ENCODE results near the gene QKI. TPM values are rescaled to one million over a fixed set of nuclear protein-coding genes. Genes with fewer than 3 reads are reported as not detected.
A peak's percentile ranks its signal among the peaks of the same experiment; 100 is the strongest.

The QKI gene
- total RNA-seq, 2 donors from 2014 or later: 366 to 434 TPM

DNA sequence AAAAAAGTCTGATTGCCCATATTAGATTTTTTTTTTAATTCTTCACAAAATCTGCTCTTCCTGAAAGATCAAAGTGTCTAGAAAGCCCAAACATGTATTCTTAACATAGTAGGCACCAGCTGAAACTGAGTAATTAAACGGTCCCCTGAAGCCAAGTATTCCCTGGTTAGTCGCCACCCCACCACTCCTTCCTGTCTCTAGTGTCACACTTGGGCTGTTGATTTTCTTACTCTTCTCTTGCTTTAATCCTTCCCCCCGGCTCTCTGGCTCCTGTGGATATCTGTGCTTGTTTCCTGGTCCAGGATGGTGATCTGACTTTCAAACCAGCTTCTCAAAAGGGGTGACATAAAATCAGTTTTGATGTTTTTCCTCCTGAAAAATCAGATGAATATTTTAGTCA, 162.9 kb downstream of the QKI start:
- Histone ChIP-seq H3K4me3 (no peak overlapping the region), H3K4me1 (peaks cover 0 to 26% of the 10 kb centered on the region in 2 donors)

DNA sequence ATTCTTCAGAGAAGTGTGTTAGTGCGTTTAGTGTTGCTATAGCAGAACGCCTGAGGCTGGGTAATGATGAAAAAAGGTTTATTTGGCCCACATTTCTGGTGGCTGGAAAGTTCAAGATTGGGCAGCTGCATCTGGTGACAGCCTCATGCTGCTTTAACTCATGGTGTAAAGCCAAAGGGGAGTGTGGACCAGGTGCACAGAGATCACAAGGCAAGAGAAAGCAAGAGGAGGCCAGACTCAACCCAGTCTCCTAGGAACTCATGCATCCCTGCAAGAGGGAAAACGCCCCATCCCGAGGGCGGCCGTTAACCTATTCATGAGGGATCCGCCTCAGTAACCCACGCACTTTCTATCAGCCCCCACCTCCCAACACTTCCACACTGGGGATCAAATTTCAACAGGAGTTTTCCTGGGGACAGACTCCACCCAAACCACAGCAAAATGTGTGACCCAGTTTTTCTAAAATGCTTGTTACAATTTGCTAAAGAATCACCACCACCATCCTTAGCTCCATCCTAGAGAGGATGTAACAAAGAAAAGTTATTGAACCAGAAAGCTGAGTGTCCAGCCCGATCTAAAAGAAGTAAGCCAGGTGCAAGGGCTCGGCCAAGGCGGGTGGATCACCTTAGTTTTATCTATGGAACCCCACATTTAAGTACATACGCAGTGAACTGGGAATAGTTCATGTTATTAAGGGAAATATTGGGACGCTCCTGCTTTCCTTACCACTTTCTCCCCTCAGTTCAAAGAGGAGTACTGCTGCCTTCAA, 164.8 kb downstream of the QKI start:
- no peak for DNase-seq (ENCODE audit: low spot score)
- no peaks in the 10 kb centered on the region for H3K9me3 ChIP-seq
- H3K27me3 ChIP-seq: no peaks in the 10 kb centered on the region
- TF ChIP-seq, protein P1, sequence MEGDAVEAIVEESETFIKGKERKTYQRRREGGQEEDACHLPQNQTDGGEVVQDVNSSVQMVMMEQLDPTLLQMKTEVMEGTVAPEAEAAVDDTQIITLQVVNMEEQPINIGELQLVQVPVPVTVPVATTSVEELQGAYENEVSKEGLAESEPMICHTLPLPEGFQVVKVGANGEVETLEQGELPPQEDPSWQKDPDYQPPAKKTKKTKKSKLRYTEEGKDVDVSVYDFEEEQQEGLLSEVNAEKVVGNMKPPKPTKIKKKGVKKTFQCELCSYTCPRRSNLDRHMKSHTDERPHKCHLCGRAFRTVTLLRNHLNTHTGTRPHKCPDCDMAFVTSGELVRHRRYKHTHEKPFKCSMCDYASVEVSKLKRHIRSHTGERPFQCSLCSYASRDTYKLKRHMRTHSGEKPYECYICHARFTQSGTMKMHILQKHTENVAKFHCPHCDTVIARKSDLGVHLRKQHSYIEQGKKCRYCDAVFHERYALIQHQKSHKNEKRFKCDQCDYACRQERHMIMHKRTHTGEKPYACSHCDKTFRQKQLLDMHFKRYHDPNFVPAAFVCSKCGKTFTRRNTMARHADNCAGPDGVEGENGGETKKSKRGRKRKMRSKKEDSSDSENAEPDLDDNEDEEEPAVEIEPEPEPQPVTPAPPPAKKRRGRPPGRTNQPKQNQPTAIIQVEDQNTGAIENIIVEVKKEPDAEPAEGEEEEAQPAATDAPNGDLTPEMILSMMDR (IDR thresholded peaks at IDR 0.05): no peak
- H3K27ac ChIP-seq: peak overlapping the region; percentile 59 to 61
- H3K4me3 ChIP-seq: no peak overlapping the region
- peaks cover 0 to 22% of the 10 kb centered on the region in 2 donors for H3K4me1 ChIP-seq
- H3K36me3 ChIP-seq: peaks cover 11% of the 10 kb centered on the region

More for the DNA sequence above, 162.9 kb downstream of the QKI start:
- no peak for DNase-seq (ENCODE audit: low spot score)
- TF ChIP-seq, protein P1 (IDR thresholded peaks at IDR 0.05): no peak
- no peak overlapping the region for H3K27ac ChIP-seq
- H3K36me3 ChIP-seq: peaks cover 11% of the 10 kb centered on the region
- no peaks in the 10 kb centered on the region for H3K9me3 ChIP-seq
- H3K27me3 ChIP-seq: no peaks in the 10 kb centered on the region

DNA sequence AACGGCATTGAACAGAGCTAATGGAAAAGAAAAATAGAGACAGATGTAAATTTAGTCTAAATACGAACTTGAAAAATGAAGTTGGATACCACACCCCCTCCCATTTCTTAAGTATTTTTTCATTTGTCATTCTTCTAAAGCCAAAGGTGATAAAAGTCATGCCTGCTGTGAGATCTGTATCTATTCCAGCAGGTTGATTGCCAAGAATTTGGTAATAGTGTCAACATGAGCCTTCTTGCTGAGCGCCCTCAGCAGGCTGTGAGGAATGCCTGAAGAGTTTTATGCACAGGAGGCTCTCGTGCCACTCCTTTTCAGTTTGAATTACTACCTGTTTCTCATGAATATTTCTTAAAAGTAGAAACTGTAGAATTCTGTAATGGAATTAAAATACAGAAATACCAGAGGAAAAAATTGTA, 165.4 kb downstream of the QKI start:
- Histone ChIP-seq H3K4me3 (no peak overlapping the region), H3K27ac (peak overlapping the region; percentile 59 to 61), H3K4me1 (peaks cover 0 to 22% of the 10 kb centered on the region in 2 donors)

DNA sequence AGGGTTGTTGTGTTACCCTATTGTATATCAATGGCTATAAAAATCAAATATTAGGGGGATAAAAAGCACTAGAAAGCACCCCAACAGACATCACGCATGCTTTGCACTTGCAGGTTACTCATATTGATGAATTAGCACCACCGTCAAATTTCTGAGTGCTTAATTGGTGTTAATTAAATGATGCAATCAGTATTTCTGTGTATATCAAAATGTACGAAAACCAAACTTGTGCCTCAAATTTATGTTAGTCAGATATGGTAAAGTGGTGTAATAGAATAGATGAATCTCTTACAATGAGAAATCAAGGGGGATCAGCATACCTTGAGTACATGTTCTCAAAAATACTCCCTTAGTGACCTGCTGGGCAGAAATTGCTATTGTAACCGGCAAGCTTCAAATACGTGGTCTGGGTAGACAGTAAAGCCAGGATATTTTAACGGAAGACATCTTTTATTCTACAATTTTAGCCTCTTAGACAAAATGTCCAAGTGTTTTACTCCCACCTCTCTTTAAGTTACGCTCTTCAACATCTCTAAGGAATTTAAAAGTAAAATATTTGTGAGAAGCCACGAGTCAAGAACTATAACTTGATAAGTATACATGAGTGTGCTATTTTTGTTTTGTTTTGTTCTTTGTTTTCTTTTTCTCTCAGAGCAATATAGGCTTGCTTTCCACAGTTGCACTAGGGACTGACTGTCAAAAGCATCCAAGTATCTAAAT, 166.0 kb downstream of the QKI start:
- peak overlapping the region; percentile 59 to 61 for H3K27ac ChIP-seq
- peaks cover 0 to 25% of the 10 kb centered on the region in 2 donors for H3K4me1 ChIP-seq
- H3K9me3 ChIP-seq: no peaks in the 10 kb centered on the region
- no peak for DNase-seq (ENCODE audit: low spot score)
- H3K4me3 ChIP-seq: no peak overlapping the region
- H3K36me3 ChIP-seq: peaks cover 4% of the 10 kb centered on the region
- TF ChIP-seq, protein P1 (IDR thresholded peaks at IDR 0.05): no peak
- H3K27me3 ChIP-seq: no peaks in the 10 kb centered on the region

More for the DNA sequence above, 165.4 kb downstream of the QKI start:
- peaks cover 5% of the 10 kb centered on the region for H3K36me3 ChIP-seq
- no peaks in the 10 kb centered on the region for H3K27me3 ChIP-seq
- H3K9me3 ChIP-seq: no peaks in the 10 kb centered on the region
- TF ChIP-seq, protein P1 (IDR thresholded peaks at IDR 0.05): peak in 1 of 2 donors; percentile 34
- no peak for DNase-seq (ENCODE audit: low spot score)

DNA sequence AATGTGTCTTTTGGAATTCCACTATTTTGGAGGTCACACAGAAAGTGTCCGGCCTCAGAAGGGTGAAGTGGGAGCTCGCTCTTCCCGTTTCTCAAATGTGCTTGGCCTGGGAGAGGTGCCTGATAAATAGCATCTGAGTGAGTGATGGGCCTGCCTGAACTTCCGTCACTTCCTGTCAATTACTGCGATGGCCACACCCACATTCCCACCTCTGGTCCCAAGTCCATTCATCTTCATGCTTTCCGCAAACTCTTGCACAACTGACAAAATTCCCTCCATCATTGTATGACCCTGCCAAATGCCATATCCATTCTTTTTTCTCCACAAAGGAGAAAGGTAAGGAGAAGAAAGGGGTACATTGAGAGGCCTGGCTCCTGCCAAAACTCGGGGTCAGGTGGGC, 169.0 kb downstream of the QKI start:
- DNase-seq (ENCODE audit: low spot score): no peak
- TF ChIP-seq, protein P1 (IDR thresholded peaks at IDR 0.05): no peak
- no peaks in the 10 kb centered on the region for H3K27me3 ChIP-seq
- no peaks in the 10 kb centered on the region for H3K9me3 ChIP-seq
- H3K27ac ChIP-seq: peak overlapping the region in 1 of 2 donors; percentile 64
- H3K4me3 ChIP-seq: no peak overlapping the region
- H3K4me1 ChIP-seq: peaks cover 0 to 46% of the 10 kb centered on the region in 2 donors
- no peaks in the 10 kb centered on the region for H3K36me3 ChIP-seq
